ENCODE data around the gene NGEF. TPM values are rescaled to one million over a fixed set of nuclear protein-coding genes. Genes with fewer than 3 reads are reported as not detected.

NGEF gene
- total and polyA plus RNA-seq, 9 of the 15 experiments (the other 6 are each of a cell fraction or from before 2014, with no cell fraction given), result 0.07 to 0.17 (median 0.09) TPM; not detected in 6

GRCh38 chr2:232926431-232926939 is 86.6 kb downstream of the NGEF start:
- intact Hi-C loops (cut with micrococcal nuclease) (no loop called here), in situ Hi-C loops (cut with MboI) (no loop called here)
- Histone ChIP-seq H4K20me1 (replicated peaks; ENCODE audit: control insufficient read depth, insufficient read depth, low read length) (no peaks in the 10 kb centered on the region), H3K36me3 (ENCODE audit: control insufficient read depth, insufficient read depth, low read length) (no peaks in the 10 kb centered on the region), H3K9me1 (ENCODE audit: control insufficient read depth, insufficient read depth, low read length) (no peaks in the 10 kb centered on the region), H3K27ac (ENCODE audit: extremely low read depth, low read depth, low read length) (no peak overlapping the region), H3K4me3 (no peak overlapping the region), H3K27me3 (ENCODE audit: control insufficient read depth in 2 of 2, insufficient read depth in 2 of 2, low read length in 2 of 2) (peaks cover 9 to 47% of the 10 kb centered on the region in 2 experiments; a peak in 4 of 5 replicates), H3K4me2 (ENCODE audit: insufficient read depth, low read length) (no peak overlapping the region), H3K9me3 (replicated peaks; ENCODE audit: control insufficient read depth, insufficient read depth, low read depth, low read length) (no peaks in the 10 kb centered on the region), H3K79me2 (ENCODE audit: control insufficient read depth, insufficient read depth, low read length) (no peaks in the 10 kb centered on the region), H3K9ac (ENCODE audit: insufficient read depth in 1 of 2, low read depth in 2 of 2, low read length in 2 of 2) (no peak overlapping the region), H2AFZ (ENCODE audit: low read depth, low read length) (no peak overlapping the region), H3K4me1 (replicated peaks in 1 of 2; ENCODE audit: control insufficient read depth in 2 of 2, insufficient read depth in 2 of 2, low read length in 2 of 2) (peaks cover 0 to 16% of the 10 kb centered on the region in 2 experiments; a peak in 2 of 5 replicates)
- DNase-seq (ENCODE audit: extremely low read depth in 1 of 4, low spot score in 3 of 4) (peak in 3 of 4 experiments; percentile 6 to 23 (median 14)), FAIRE-seq (no peak), ATAC-seq (no peak)
- no peak for TF ChIP-seq HMG20A (CRISPR knock-in tag; conservative IDR thresholded peaks at IDR 0.05)
- no peak for TF ChIP-seq PURB (CRISPR knock-in tag; IDR thresholded peaks at IDR 0.05; ENCODE audit: low read depth)
- TF ChIP-seq ZKSCAN3 (CRISPR knock-in tag; IDR thresholded peaks at IDR 0.05), result no peak
- TF ChIP-seq SRSF9 (IDR thresholded peaks at IDR 0.05; ENCODE audit: borderline replicate concordance, low read depth, low read length), result no peak
- no peak for TF ChIP-seq ZNF75A (CRISPR knock-in tag; IDR thresholded peaks at IDR 0.05)
- no peak for TF ChIP-seq HDAC3 (IDR thresholded peaks at IDR 0.05; ENCODE audit: borderline replicate concordance, partially characterized antibody)
- TF ChIP-seq NCOA2 (IDR thresholded peaks at IDR 0.05; ENCODE audit: partially characterized antibody in 2 of 2), result no peak
- ChIA-PET CTCF (ENCODE audit: low intra/inter-chr PET ratio) (no interaction called here), POLR2A (no interaction called here)
- WGBS (ENCODE audit: insufficient coverage, low coverage, missing lambda C conversion rate), result 14% methylated on average over 10 of the region's 13 CpGs
- no TSS peak for BruUV-seq (replicated peaks)

- no peaks in the 10 kb centered on the region for H3K79me2 ChIP-seq (ENCODE audit: control insufficient read depth, insufficient read depth, low read length)
- no peak overlapping the region for H2AFZ ChIP-seq (ENCODE audit: low read depth, low read length)
- ATAC-seq (no peak), FAIRE-seq (no peak), DNase-seq (ENCODE audit: extremely low read depth in 1 of 4, low spot score in 3 of 4) (no peak)
- H3K9me1 ChIP-seq (ENCODE audit: control insufficient read depth, insufficient read depth, low read length), result no peaks in the 10 kb centered on the region
- H4K20me1 ChIP-seq (replicated peaks; ENCODE audit: control insufficient read depth, insufficient read depth, low read length), result no peaks in the 10 kb centered on the region
- no peaks in the 10 kb centered on the region for H3K9me3 ChIP-seq (replicated peaks; ENCODE audit: control insufficient read depth, insufficient read depth, low read depth, low read length)
- H3K4me3 ChIP-seq, result no peak overlapping the region
- no peak overlapping the region for H3K27ac ChIP-seq (ENCODE audit: extremely low read depth, low read depth, low read length)
- H3K4me1 ChIP-seq (replicated peaks in 1 of 2; ENCODE audit: control insufficient read depth in 2 of 2, insufficient read depth in 2 of 2, low read length in 2 of 2), result peaks cover 0 to 16% of the 10 kb centered on the region in 2 experiments; a peak in 2 of 5 replicates
- no peak overlapping the region for H3K4me2 ChIP-seq (ENCODE audit: insufficient read depth, low read length)
- peaks cover 9 to 49% of the 10 kb centered on the region in 2 experiments; a peak in 4 of 5 replicates for H3K27me3 ChIP-seq (ENCODE audit: control insufficient read depth in 2 of 2, insufficient read depth in 2 of 2, low read length in 2 of 2)
- no peaks in the 10 kb centered on the region for H3K36me3 ChIP-seq (ENCODE audit: control insufficient read depth, insufficient read depth, low read length)
- intact Hi-C loops (cut with micrococcal nuclease) (no loop called here), in situ Hi-C loops (cut with MboI) (no loop called here)
- no TSS peak for BruUV-seq (replicated peaks)
- CTCF ChIA-PET (ENCODE audit: low intra/inter-chr PET ratio), result no interaction called here
- H3K9ac ChIP-seq (ENCODE audit: insufficient read depth in 1 of 2, low read depth in 2 of 2, low read length in 2 of 2), result no peak overlapping the region
- POLR2A ChIA-PET, result no interaction called here
- 24% methylated on average over 8 of the region's 11 CpGs for WGBS (ENCODE audit: insufficient coverage, low coverage, missing lambda C conversion rate)
- TF ChIP-seq GTF3C2 (IDR thresholded peaks at IDR 0.05; ENCODE audit: borderline replicate concordance, extremely low read depth, insufficient read length), result no peak
- TF ChIP-seq PRMT5 (CRISPR knock-in tag; IDR thresholded peaks at IDR 0.05), result no peak
- no peak for TF ChIP-seq TGIF2 (CRISPR knock-in tag; IDR thresholded peaks at IDR 0.05)
- no peak for TF ChIP-seq CHD4 (IDR thresholded peaks at IDR 0.05; ENCODE audit: insufficient read depth, insufficient replicate concordance, low read depth, low read length, poor library complexity, severe bottlenecking)
- TF ChIP-seq ARID2 (IDR thresholded peaks at IDR 0.05), result no peak
- no peak for TF ChIP-seq C11orf30 (IDR thresholded peaks at IDR 0.05; ENCODE audit: low read depth)
Observed at GRCh38 chr2:232925821-232926156, 87.3 kb downstream of the NGEF start.

Measured in K562 (cell line).